GM12878 (cell line): ENCODE measurements around the gene SPINT2.

ENCODE experiments used
- CTCF ChIP-seq, 3 experiments: IDR thresholded peaks in 2 of 3; conservative IDR thresholded peaks in 1 of 3; 2 replicates each; pipeline ENCODE4 v1.5.1; 2011; ENCODE audit warnings: low read depth in 3 of 3, low read length in 3 of 3, mild to moderate bottlenecking in 3 of 3, control low read depth in 2 of 3, moderate library complexity in 2 of 3, inconsistent platforms in 1 of 3, mixed read lengths in 1 of 3; ENCODE audit not compliant: control insufficient read depth in 2 of 3, insufficient read depth in 1 of 3; ENCODE audit errors: extremely low read depth in 1 of 3
- ETV6 ChIP-seq, 2 experiments: fragments of 450-650 bp in 1 of 2; IDR thresholded peaks in 1 of 2; conservative IDR thresholded peaks in 1 of 2; 2 replicates each; pipeline ENCODE4 v1.6.1; 2014; ENCODE audit warnings: antibody characterized with exemption in 1 of 2, borderline replicate concordance in 1 of 2, low read depth in 1 of 2, mild to moderate bottlenecking in 1 of 2, moderate library complexity in 1 of 2
- MAX ChIP-seq: IDR thresholded peaks from 2 replicates; pipeline ENCODE4 v1.6.1; 2012; ENCODE audit warnings: low read depth, low read length, improper control_type of control experiment
- NKRF ChIP-seq: fragments of 450-650 bp; conservative IDR thresholded peaks from 2 replicates; pipeline ENCODE4 v1.6.1; 2017; ENCODE audit warnings: mild to moderate bottlenecking, moderate library complexity
- POLR2AphosphoS5 ChIP-seq: IDR thresholded peaks from 2 replicates; pipeline ENCODE4 v1.6.1; 2011; ENCODE audit warnings: mild to moderate bottlenecking, low read length, inconsistent platforms
- RAD21 ChIP-seq: IDR thresholded peaks from 2 replicates; pipeline ENCODE4 v1.6.1; 2011; ENCODE audit warnings: mild to moderate bottlenecking, low read depth, low read length, moderate library complexity; ENCODE audit not compliant: insufficient read depth
- RFX5 ChIP-seq: IDR thresholded peaks from 2 replicates; pipeline ENCODE4 v1.6.1; 2011; ENCODE audit warnings: low read depth, low read length, improper control_type of control experiment
- SMAD1 ChIP-seq: fragments of 450-650 bp; IDR thresholded peaks from 2 replicates; pipeline ENCODE4 v1.6.1; 2018; ENCODE audit warnings: mild to moderate bottlenecking, low read depth; ENCODE audit not compliant: partially characterized antibody
- SP1 ChIP-seq: IDR thresholded peaks from one replicate; pipeline ENCODE4 v1.6.1; 2011; ENCODE audit warnings: low read depth, low read length
- TAF1 ChIP-seq: IDR thresholded peaks from 2 replicates; pipeline ENCODE4 v1.6.1; 2011; ENCODE audit warnings: mild to moderate bottlenecking, low read depth, low read length, borderline replicate concordance
- TARDBP ChIP-seq: IDR thresholded peaks from 2 replicates; pipeline ENCODE4 v1.6.1; 2016; ENCODE audit warnings: borderline replicate concordance
- TCF12 ChIP-seq: IDR thresholded peaks from 2 replicates; pipeline ENCODE4 v1.6.1; 2011; ENCODE audit warnings: low read depth, mild to moderate bottlenecking, low read length
- YY1 ChIP-seq: IDR thresholded peaks from 2 replicates; pipeline ENCODE4 v1.6.1; 2011; ENCODE audit warnings: low read depth, mild to moderate bottlenecking, low read length

DNA sequence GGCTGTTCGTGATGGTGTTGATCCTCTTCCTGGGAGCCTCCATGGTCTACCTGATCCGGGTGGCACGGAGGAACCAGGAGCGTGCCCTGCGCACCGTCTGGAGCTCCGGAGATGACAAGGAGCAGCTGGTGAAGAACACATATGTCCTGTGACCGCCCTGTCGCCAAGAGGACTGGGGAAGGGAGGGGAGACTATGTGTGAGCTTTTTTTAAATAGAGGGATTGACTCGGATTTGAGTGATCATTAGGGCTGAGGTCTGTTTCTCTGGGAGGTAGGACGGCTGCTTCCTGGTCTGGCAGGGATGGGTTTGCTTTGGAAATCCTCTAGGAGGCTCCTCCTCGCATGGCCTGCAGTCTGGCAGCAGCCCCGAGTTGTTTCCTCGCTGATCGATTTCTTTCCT lies 27.5 kb downstream of the SPINT2 start:
- no peak for TF ChIP-seq YY1
- TF ChIP-seq POLR2AphosphoS5 = no peak
- no peak for TF ChIP-seq RFX5
- no peak for TF ChIP-seq TCF12
- no peak for TF ChIP-seq RAD21
- TF ChIP-seq CTCF (IDR thresholded peaks at IDR 0.05 in 2 of 3, conservative IDR thresholded peaks at IDR 0.05 in 1 of 3; ENCODE audit: control insufficient read depth in 2 of 3, extremely low read depth in 1 of 3, insufficient read depth in 1 of 3, low read depth in 3 of 3, low read length in 3 of 3) = no peak
- TF ChIP-seq MAX = no peak
- TF ChIP-seq TAF1 = no peak
- no peak for TF ChIP-seq NKRF
- TF ChIP-seq ETV6 (conservative IDR thresholded peaks at IDR 0.05 in 1 of 2, IDR thresholded peaks at IDR 0.05 in 1 of 2; ENCODE audit: borderline replicate concordance in 1 of 2, low read depth in 1 of 2) = no peak
- no peak for TF ChIP-seq TARDBP
- TF ChIP-seq SP1 = no peak
- no peak for TF ChIP-seq SMAD1
